Measurements from ENCODE around the gene CCDC85C. TPM values are rescaled to one million over a fixed set of nuclear protein-coding genes. Genes with fewer than 3 reads are reported as not detected.

CCDC85C gene
- total and polyA plus RNA-seq, 10 donors, result 1.6 to 12.4 (median 8.1) TPM

- intact Hi-C loops (cut with DNase I; ENCODE audit: low total_unique reads), result no loop called here
- Histone ChIP-seq H3K36me3 (no peaks in the 10 kb centered on the region), H3K9me3 (no peaks in the 10 kb centered on the region), H3K27ac (peak within 1 kb of the TSS; percentile 85 to 97 (median 94)), H3K4me3 (peak within 1 kb of the TSS; percentile 84 to 97 (median 90)), H3K4me1 (peaks cover 31 to 85% (median 71%) of the 10 kb centered on the region in 6 donors), H3K27me3 (replicated peaks in 1 of 7) (no peaks in the 10 kb centered on the region)
- WGBS, 5 donors, result 0 to 1% (median 0%) methylated on average over 56 to 82 of the region's 82 CpGs
- TF ChIP-seq POLR2AphosphoS5 (IDR thresholded peaks at IDR 0.05) (peak; percentile 98 to 99 (median 99)), POLR2A (IDR thresholded peaks at IDR 0.05) (peak; percentile 46 to 81 (median 75)), CTCF (IDR thresholded peaks at IDR 0.05 in 8 of 11, conservative IDR thresholded peaks at IDR 0.05 in 3 of 11) (peak in 3 of 11 experiments; percentile 23 to 45 (median 27))
- peak; percentile 100 for DNase-seq
Measured at GRCh38 chr14:99480917-99481744, 122.9 kb downstream of the CCDC85C start, which contains the start of gene CCNK. TSS of gene CCNK (plus strand) at chr14:99481409. CDS start at chr14:99492678, 11,269 bp downstream.

- intact Hi-C loops (cut with DNase I; ENCODE audit: low total_unique reads), result no loop called here
- Histone ChIP-seq H3K27me3 (replicated peaks in 1 of 7) (no peaks in the 10 kb centered on the region), H3K4me3 (peak within 1 kb of the TSS; percentile 84 to 97 (median 90)), H3K4me1 (peaks cover 31 to 85% (median 69%) of the 10 kb centered on the region in 6 donors), H3K27ac (peak within 1 kb of the TSS; percentile 85 to 97 (median 94)), H3K9me3 (no peaks in the 10 kb centered on the region), H3K36me3 (no peaks in the 10 kb centered on the region)
- WGBS, 5 donors, result 0 to 1% (median 1%) methylated on average over 61 to 122 of the region's 122 CpGs
- peak; percentile 62 to 79 (median 63) for TF ChIP-seq POLR2AphosphoS5 (IDR thresholded peaks at IDR 0.05)
- TF ChIP-seq CTCF (IDR thresholded peaks at IDR 0.05 in 8 of 11, conservative IDR thresholded peaks at IDR 0.05 in 3 of 11), result peak in 5 of 11 experiments; percentile 5 to 27 (median 14)
- TF ChIP-seq POLR2A (IDR thresholded peaks at IDR 0.05), result no peak
- DNase-seq, result peak; percentile 93
Measured at GRCh38 chr14:99479906-99480869, 123.8 kb downstream of the CCDC85C start, which contains the start of gene SETD3. TSS of gene SETD3 (minus strand) at chr14:99480859. CDS start at chr14:99465805, 15,054 bp downstream.

GRCh38 chr14:99479160-99479905, 124.7 kb downstream of the CCDC85C start:
- no peaks in the 10 kb centered on the region for H3K27me3 ChIP-seq (replicated peaks in 1 of 7)
- WGBS, 5 donors, result 22 to 27% (median 24%) methylated on average over 18 of the region's 18 CpGs
- H3K4me1 ChIP-seq, result peaks cover 31 to 85% (median 66%) of the 10 kb centered on the region in 6 donors

More at GRCh38 chr14:99479160-99479905, 124.7 kb downstream of the CCDC85C start:
- Histone ChIP-seq H3K36me3 (no peaks in the 10 kb centered on the region), H3K4me3 (peak overlapping the region; percentile 58 to 97 (median 86)), H3K27ac (peak overlapping the region; percentile 45 to 97 (median 94)), H3K9me3 (no peaks in the 10 kb centered on the region)
- TF ChIP-seq CTCF (IDR thresholded peaks at IDR 0.05 in 8 of 11, conservative IDR thresholded peaks at IDR 0.05 in 3 of 11) (no peak), POLR2AphosphoS5 (IDR thresholded peaks at IDR 0.05) (no peak), POLR2A (IDR thresholded peaks at IDR 0.05) (no peak)
- intact Hi-C loops (cut with DNase I; ENCODE audit: low total_unique reads), result no loop called here
- no peak for DNase-seq

Measured in spleen (tissue), 11 donors.